SK-N-SH (cell line): ENCODE results near the gene KDM4C. TPM values are rescaled to one million over a fixed set of nuclear protein-coding genes. Genes with fewer than 3 reads are reported as not detected.

Experiments
- CTCF ChIA-PET: fragments of 300-600, 350-600 bp; formaldehyde crosslinking; extraction: SDS; loops from one replicate; lab custom pipeline; 2021; lab: Yijun Ruan, JAX
- POLR2A ChIA-PET: fragments of 350-600 bp; sonication (Branson Sonifier 250); formaldehyde crosslinking; extraction: SDS; loops from one replicate; lab custom pipeline; 2020; ENCODE audit warnings: antibody characterized with exemption, inconsistent platforms; lab: Yijun Ruan, JAX
- DNase-seq: peaks from one replicate; pipeline ENCODE4 v3.0.0; 2012
- H2AFZ ChIP-seq: fragments of 200-600 bp; sonication (generic); 2 replicates; pipeline ENCODE4 v1.8.1; 2016; ENCODE audit warnings: antibody characterized with exemption, mild to moderate bottlenecking, low read depth
- H3F3A ChIP-seq: fragments of 200-600 bp; sonication (generic); replicated peaks from 2 replicates; pipeline ENCODE3; 2016; ENCODE audit warnings: antibody characterized with exemption, mild to moderate bottlenecking; ENCODE audit not compliant: insufficient read depth
- H3K27ac ChIP-seq, 2 experiments: fragments of 200-500 bp in 1 of 2; fragments of 200-600 bp in 1 of 2; sonication (Bioruptor generic) in 1 of 2; sonication (generic), shearing (Covaris generic) in 1 of 2; 2 replicates each; pipeline versions ENCODE4 v1.5.1 to v1.6.1; 2014 to 2016; ENCODE audit warnings: low read depth in 2 of 2, inconsistent platforms in 1 of 2, low read length in 1 of 2, mild to moderate bottlenecking in 1 of 2, mixed read lengths in 1 of 2
- H3K27me3 ChIP-seq: fragments of 200-600 bp; sonication (generic), shearing (Covaris generic); 2 replicates; pipeline ENCODE4 v1.6.1; 2016; ENCODE audit warnings: mixed run types; ENCODE audit not compliant: insufficient read depth
- H3K36me3 ChIP-seq, 2 experiments: fragments of 200-500 bp in 1 of 2; fragments of 200-600 bp in 1 of 2; sonication (Bioruptor generic) in 1 of 2; sonication (generic) in 1 of 2; replicated peaks in 1 of 2; 2 replicates each; pipeline versions ENCODE3 to v1.5.1; 2014 to 2016; ENCODE audit warnings: low read length in 1 of 2, mild to moderate bottlenecking in 1 of 2; ENCODE audit not compliant: insufficient read depth in 2 of 2, control insufficient read depth in 1 of 2
- H3K4me1 ChIP-seq, 2 experiments: fragments of 200-500 bp in 1 of 2; fragments of 200-600 bp in 1 of 2; sonication (Bioruptor generic) in 1 of 2; sonication (generic), shearing (Covaris generic) in 1 of 2; 2 replicates each; pipeline versions ENCODE4 v1.5.1 to v1.6.1; 2014 to 2016; ENCODE audit warnings: low read depth in 1 of 2, low read length in 1 of 2, mixed run types in 1 of 2; ENCODE audit not compliant: insufficient read depth in 2 of 2, control insufficient read depth in 1 of 2
- H3K4me2 ChIP-seq: fragments of 200-600 bp; sonication (generic), shearing (Covaris generic); 2 replicates; pipeline ENCODE4 v1.6.1; 2017; ENCODE audit warnings: mixed run types
- H3K4me3 ChIP-seq, 2 experiments: fragments of 200-500 bp in 1 of 2; fragments of 200-600 bp in 1 of 2; sonication (Bioruptor generic) in 1 of 2; sonication (generic), shearing (Covaris generic) in 1 of 2; 2 replicates each; pipeline versions ENCODE4 v1.5.1 to v1.8.1; 2014 to 2016; ENCODE audit warnings: low read depth in 2 of 2, inconsistent platforms in 1 of 2, low read length in 1 of 2, mild to moderate bottlenecking in 1 of 2, mixed read lengths in 1 of 2, moderate library complexity in 1 of 2
- H3K79me2 ChIP-seq: fragments of 200-600 bp; sonication (generic); 2 replicates; pipeline ENCODE4 v1.8.1; 2017; ENCODE audit warnings: mild to moderate bottlenecking; ENCODE audit not compliant: insufficient read depth
- H3K9ac ChIP-seq: fragments of 200-600 bp; sonication (generic); 2 replicates; pipeline ENCODE4 v1.6.1; 2017; ENCODE audit warnings: mixed run types
- H3K9me2 ChIP-seq: fragments of 200-600 bp; sonication (generic); 2 replicates; pipeline ENCODE4 v1.6.1; 2017; ENCODE audit warnings: mixed run types
- H3K9me3 ChIP-seq: fragments of 200-600 bp; sonication (generic); 2 replicates; pipeline ENCODE4 v1.6.1; 2017; ENCODE audit warnings: mixed run types, mild to moderate bottlenecking, moderate library complexity
- H4K20me1 ChIP-seq: fragments of 200-600 bp; sonication (generic); 2 replicates; pipeline ENCODE4 v1.6.1; 2017; ENCODE audit warnings: mild to moderate bottlenecking, mixed run types; ENCODE audit not compliant: insufficient read depth
- CHD2 ChIP-seq: fragments of 150-350 bp; IDR thresholded peaks from 2 replicates; pipeline ENCODE4 v1.6.1; 2018; ENCODE audit warnings: low read length; ENCODE audit not compliant: partially characterized antibody
- ELF1 ChIP-seq: IDR thresholded peaks from 2 replicates; pipeline ENCODE4 v1.4.0; 2012
- EP300 ChIP-seq, 2 experiments: IDR thresholded peaks; 2 replicates each; pipeline versions ENCODE4 v1.4.0 to v1.6.1; 2012; ENCODE audit warnings: borderline replicate concordance in 1 of 2, low read depth in 1 of 2, low read length in 1 of 2
- EZH2phosphoT487 ChIP-seq: fragments of 200-600 bp; sonication (generic); IDR thresholded peaks from 2 replicates; pipeline ENCODE4 v1.6.1; 2017; ENCODE audit warnings: low read depth, mixed run types, mild to moderate bottlenecking, antibody characterized with exemption, moderate library complexity, borderline replicate concordance
- FOSL2 ChIP-seq: IDR thresholded peaks from 2 replicates; pipeline ENCODE4 v1.4.0; 2012; ENCODE audit warnings: low read depth, mild to moderate bottlenecking, moderate library complexity, borderline replicate concordance
- FOXJ3 ChIP-seq: sonication (generic); formaldehyde crosslinking; IDR thresholded peaks from 2 replicates; pipeline ENCODE4 v1.5.1; 2020; ENCODE audit warnings: mild to moderate bottlenecking, missing genetic modification reagents
- FOXM1 ChIP-seq: IDR thresholded peaks from 2 replicates; pipeline ENCODE4 v1.4.0; 2012; ENCODE audit warnings: low read depth, mild to moderate bottlenecking
- GATA2 ChIP-seq: sonication (generic); formaldehyde crosslinking; IDR thresholded peaks from 2 replicates; pipeline ENCODE4 v1.5.0; 2020; ENCODE audit warnings: mild to moderate bottlenecking, missing genetic modification reagents
- JUND ChIP-seq: IDR thresholded peaks from 2 replicates; pipeline ENCODE4 v1.4.0; 2012
- MEF2A ChIP-seq: IDR thresholded peaks from 2 replicates; pipeline ENCODE4 v1.4.0; 2012; ENCODE audit warnings: low read depth, borderline replicate concordance
- POLR2AphosphoS5 ChIP-seq: IDR thresholded peaks from 2 replicates; pipeline ENCODE4 v1.6.1; 2012; ENCODE audit warnings: low read depth, low read length
- RCOR1 ChIP-seq: fragments of 150-350 bp; IDR thresholded peaks from 2 replicates; pipeline ENCODE4 v1.6.1; 2017; ENCODE audit warnings: antibody characterized with exemption, low read length
- RFX5 ChIP-seq: IDR thresholded peaks from 2 replicates; pipeline ENCODE4 v1.6.1; 2012; ENCODE audit warnings: mild to moderate bottlenecking, improper control_type of control experiment, low read length
- RXRA ChIP-seq: IDR thresholded peaks from 2 replicates; pipeline ENCODE4 v1.4.0; 2012; ENCODE audit warnings: low read depth, mild to moderate bottlenecking, borderline replicate concordance
- SMC3 ChIP-seq: IDR thresholded peaks from 2 replicates; pipeline ENCODE4 v1.6.1; 2012; ENCODE audit warnings: low read depth, low read length, improper control_type of control experiment
- TAF1 ChIP-seq: IDR thresholded peaks from 2 replicates; pipeline ENCODE4 v1.6.1; 2012; ENCODE audit warnings: low read depth, mild to moderate bottlenecking, low read length, moderate library complexity, borderline replicate concordance
- TCF12 ChIP-seq: IDR thresholded peaks from 2 replicates; pipeline ENCODE4 v1.4.0; 2012
- YY1 ChIP-seq: IDR thresholded peaks from 2 replicates; pipeline ENCODE4 v1.4.0; 2012; ENCODE audit warnings: low read depth, mild to moderate bottlenecking
- WGBS: methylation state at CpG from one replicate; pipeline ENCODE4 v1.1.6; 2017; ENCODE audit warnings: low lambda C conversion rate; 5-methylcytosine and 5-hydroxymethylcytosine counted together
- polyA plus RNA-seq, 3 experiments: library from polyadenylated mRNA; depleted of rRNA; stranded (reverse); fragments of >200 nt; gene quantifications; 2 replicates each; pipeline ENCODE4 v1.2.3, GENCODE V29; 2012
- TF ChIP-seq, protein P1 (sequence below): IDR thresholded peaks from 2 replicates; pipeline ENCODE4 v1.4.0; 2012; ENCODE audit warnings: low read depth
- TF ChIP-seq, protein P2 (sequence below): IDR thresholded peaks from 2 replicates; pipeline ENCODE4 v1.4.0; 2012; ENCODE audit warnings: low read depth, borderline replicate concordance
- TF ChIP-seq, protein P3 (sequence below): IDR thresholded peaks from 2 replicates; pipeline ENCODE4; 2012
- TF ChIP-seq, protein P4 (sequence below): fragments of 150-350 bp; IDR thresholded peaks from 2 replicates; pipeline ENCODE4 v1.6.1; 2017; ENCODE audit warnings: antibody characterized with exemption, low read length, low read depth, borderline replicate concordance
- TF ChIP-seq, protein P5 (sequence below): IDR thresholded peaks from 2 replicates; pipeline ENCODE4 v1.4.0; 2012; ENCODE audit warnings: low read depth, borderline replicate concordance
- TF ChIP-seq, protein P6 (sequence below): fragments of 200-600 bp; sonication (generic); IDR thresholded peaks from 2 replicates; pipeline ENCODE4 v1.6.1; 2017; ENCODE audit warnings: antibody characterized with exemption, mild to moderate bottlenecking, moderate library complexity

KDM4C gene
- polyA plus RNA-seq, 1 of the 3 experiments (the other 2 are of a cell fraction), result 9.4 TPM

DNA sequence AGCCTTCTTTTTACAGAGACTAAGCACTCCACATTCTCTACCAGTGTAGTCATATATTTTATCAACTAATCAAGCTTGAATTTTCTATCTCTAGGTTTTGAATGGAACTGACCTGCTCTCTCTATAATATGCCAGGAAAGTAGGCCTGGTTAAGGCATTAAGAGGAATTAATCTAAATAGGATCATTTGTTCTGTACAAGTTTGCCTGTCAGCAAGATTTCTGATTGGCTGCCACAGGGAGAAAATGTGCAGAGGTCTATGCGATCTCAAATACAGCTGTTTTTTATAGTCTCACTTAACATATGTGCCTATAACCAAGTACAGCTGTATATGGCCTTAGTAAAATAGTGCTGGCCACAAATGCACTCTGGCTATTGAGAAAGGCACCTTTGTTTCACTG lies 418.8 kb downstream of the KDM4C start:
- no peak overlapping the region for H3K4me2 ChIP-seq
- H3K9me3 ChIP-seq, result no peaks in the 10 kb centered on the region
- DNase-seq, result peak; percentile 58
- no peak overlapping the region for H3K4me3 ChIP-seq
- H3K4me1 ChIP-seq, result peaks cover 8 to 42% of the 10 kb centered on the region in 2 experiments; a peak in 3 of 4 replicates
- CTCF ChIA-PET, result interaction anchor here (0.8 to 1.4 kb wide), 5 partner anchors 9 to 124 kb away, joined by 3 to 4 read pairs (median 3); no protein-coding TSS in a partner anchor
- no peaks in the 10 kb centered on the region for H3K27me3 ChIP-seq
- H3F3A ChIP-seq, result no peaks in the 10 kb centered on the region
- no peak overlapping the region for H3K9ac ChIP-seq
- 33% methylated on average over 1 of the region's 1 CpG for WGBS
- no peaks in the 10 kb centered on the region for H3K9me2 ChIP-seq
- no peak for TF ChIP-seq FOXM1
- TF ChIP-seq RFX5, result no peak
- TF ChIP-seq, protein P1, sequence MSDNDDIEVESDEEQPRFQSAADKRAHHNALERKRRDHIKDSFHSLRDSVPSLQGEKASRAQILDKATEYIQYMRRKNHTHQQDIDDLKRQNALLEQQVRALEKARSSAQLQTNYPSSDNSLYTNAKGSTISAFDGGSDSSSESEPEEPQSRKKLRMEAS, result no peak
- no peak for TF ChIP-seq TAF1
- TF ChIP-seq GATA2 (CRISPR knock-in tag), result peak; percentile 71
- TF ChIP-seq, protein P2, sequence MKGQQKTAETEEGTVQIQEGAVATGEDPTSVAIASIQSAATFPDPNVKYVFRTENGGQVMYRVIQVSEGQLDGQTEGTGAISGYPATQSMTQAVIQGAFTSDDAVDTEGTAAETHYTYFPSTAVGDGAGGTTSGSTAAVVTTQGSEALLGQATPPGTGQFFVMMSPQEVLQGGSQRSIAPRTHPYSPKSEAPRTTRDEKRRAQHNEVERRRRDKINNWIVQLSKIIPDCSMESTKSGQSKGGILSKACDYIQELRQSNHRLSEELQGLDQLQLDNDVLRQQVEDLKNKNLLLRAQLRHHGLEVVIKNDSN, result no peak
- TF ChIP-seq RCOR1, result peak; percentile 82
- TF ChIP-seq RXRA, result no peak
- TF ChIP-seq, protein P3, sequence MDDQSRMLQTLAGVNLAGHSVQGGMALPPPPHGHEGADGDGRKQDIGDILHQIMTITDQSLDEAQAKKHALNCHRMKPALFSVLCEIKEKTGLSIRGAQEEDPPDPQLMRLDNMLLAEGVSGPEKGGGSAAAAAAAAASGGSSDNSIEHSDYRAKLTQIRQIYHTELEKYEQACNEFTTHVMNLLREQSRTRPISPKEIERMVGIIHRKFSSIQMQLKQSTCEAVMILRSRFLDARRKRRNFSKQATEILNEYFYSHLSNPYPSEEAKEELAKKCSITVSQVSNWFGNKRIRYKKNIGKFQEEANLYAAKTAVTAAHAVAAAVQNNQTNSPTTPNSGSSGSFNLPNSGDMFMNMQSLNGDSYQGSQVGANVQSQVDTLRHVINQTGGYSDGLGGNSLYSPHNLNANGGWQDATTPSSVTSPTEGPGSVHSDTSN, result peak; percentile 39; the same call in 1 of the 2 replicates
- TF ChIP-seq ELF1, result no peak
- TF ChIP-seq EZH2phosphoT487, result no peak
- TF ChIP-seq YY1, result no peak
- peak in 1 of 2 experiments; percentile 79; a peak in 1 of 4 replicates for TF ChIP-seq EP300 (IDR thresholded peaks at IDR 0.05; ENCODE audit: borderline replicate concordance in 1 of 2, low read depth in 1 of 2, low read length in 1 of 2)
- TF ChIP-seq, protein P4, sequence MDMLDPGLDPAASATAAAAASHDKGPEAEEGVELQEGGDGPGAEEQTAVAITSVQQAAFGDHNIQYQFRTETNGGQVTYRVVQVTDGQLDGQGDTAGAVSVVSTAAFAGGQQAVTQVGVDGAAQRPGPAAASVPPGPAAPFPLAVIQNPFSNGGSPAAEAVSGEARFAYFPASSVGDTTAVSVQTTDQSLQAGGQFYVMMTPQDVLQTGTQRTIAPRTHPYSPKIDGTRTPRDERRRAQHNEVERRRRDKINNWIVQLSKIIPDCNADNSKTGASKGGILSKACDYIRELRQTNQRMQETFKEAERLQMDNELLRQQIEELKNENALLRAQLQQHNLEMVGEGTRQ, result no peak
- TF ChIP-seq POLR2AphosphoS5, result no peak
- TF ChIP-seq TCF12, result peak; percentile 76
- TF ChIP-seq FOSL2, result no peak
- TF ChIP-seq CHD2, result peak; percentile 25
- TF ChIP-seq SMC3, result no peak
- TF ChIP-seq, protein P5, sequence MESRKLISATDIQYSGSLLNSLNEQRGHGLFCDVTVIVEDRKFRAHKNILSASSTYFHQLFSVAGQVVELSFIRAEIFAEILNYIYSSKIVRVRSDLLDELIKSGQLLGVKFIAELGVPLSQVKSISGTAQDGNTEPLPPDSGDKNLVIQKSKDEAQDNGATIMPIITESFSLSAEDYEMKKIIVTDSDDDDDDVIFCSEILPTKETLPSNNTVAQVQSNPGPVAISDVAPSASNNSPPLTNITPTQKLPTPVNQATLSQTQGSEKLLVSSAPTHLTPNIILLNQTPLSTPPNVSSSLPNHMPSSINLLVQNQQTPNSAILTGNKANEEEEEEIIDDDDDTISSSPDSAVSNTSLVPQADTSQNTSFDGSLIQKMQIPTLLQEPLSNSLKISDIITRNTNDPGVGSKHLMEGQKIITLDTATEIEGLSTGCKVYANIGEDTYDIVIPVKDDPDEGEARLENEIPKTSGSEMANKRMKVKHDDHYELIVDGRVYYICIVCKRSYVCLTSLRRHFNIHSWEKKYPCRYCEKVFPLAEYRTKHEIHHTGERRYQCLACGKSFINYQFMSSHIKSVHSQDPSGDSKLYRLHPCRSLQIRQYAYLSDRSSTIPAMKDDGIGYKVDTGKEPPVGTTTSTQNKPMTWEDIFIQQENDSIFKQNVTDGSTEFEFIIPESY, result no peak
- TF ChIP-seq FOXJ3, result no peak
- TF ChIP-seq, protein P6, sequence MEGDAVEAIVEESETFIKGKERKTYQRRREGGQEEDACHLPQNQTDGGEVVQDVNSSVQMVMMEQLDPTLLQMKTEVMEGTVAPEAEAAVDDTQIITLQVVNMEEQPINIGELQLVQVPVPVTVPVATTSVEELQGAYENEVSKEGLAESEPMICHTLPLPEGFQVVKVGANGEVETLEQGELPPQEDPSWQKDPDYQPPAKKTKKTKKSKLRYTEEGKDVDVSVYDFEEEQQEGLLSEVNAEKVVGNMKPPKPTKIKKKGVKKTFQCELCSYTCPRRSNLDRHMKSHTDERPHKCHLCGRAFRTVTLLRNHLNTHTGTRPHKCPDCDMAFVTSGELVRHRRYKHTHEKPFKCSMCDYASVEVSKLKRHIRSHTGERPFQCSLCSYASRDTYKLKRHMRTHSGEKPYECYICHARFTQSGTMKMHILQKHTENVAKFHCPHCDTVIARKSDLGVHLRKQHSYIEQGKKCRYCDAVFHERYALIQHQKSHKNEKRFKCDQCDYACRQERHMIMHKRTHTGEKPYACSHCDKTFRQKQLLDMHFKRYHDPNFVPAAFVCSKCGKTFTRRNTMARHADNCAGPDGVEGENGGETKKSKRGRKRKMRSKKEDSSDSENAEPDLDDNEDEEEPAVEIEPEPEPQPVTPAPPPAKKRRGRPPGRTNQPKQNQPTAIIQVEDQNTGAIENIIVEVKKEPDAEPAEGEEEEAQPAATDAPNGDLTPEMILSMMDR, result no peak
- TF ChIP-seq JUND, result peak; percentile 22
- no peak for TF ChIP-seq MEF2A
- TF ChIP-seq, all 33 proteins: peak for 7
- H3K79me2 ChIP-seq, result no peaks in the 10 kb centered on the region; the same call in 1 of the 2 replicates
- POLR2A ChIA-PET, result no interaction called here
- H4K20me1 ChIP-seq, result no peaks in the 10 kb centered on the region
- no peak overlapping the region for H2AFZ ChIP-seq
- H3K27ac ChIP-seq, result peak overlapping the region in 1 of 2 experiments; percentile 90; a peak in 2 of 4 replicates
- H3K36me3 ChIP-seq, result peaks cover 0 to 2% of the 10 kb centered on the region in 2 experiments
